ENCODE measurements around the gene B4GALT2.

The B4GALT2 gene

DNA sequence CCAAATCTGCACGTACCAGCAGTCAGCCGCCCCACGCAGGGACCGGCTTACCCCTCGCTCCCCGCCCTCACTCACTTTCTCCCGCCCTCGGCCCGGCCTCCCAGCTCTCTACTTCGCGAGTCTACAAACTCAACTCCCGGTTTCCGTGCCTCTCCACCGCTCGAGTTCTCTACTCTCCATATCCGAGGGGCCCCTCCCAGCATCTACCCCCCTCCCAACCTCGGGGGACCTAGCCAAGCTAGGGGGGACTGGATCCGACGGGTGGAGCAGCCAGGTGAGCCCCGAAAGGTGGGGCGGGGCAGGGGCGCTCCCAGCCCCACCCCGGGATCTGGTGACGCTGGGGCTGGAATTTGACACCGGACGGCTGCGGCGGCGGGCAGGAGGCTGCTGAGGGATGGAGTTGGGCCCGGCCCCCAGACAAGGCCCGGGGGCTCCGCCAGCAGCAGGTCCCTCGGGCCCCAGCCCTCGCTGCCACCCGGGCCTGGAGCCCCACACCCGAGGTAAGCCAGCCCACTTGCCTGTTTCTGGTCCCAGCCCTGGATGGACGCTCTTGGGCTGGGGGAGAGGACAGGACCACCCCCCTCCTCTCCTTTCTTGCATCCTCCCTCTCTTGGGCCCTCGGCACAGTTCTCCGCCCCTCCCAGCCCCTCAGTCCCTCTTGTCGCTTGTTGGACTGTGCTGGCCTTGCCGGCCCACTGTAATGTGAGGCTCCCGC lies 45.5 kb upstream of the B4GALT2 start, which contains the start of gene ARTN:
Gene ARTN, plus strand, starts transcription at position 416 of the 715 bp plus-strand sequence. CDS start 1,856 bp downstream, outside the sequence.
- TF ChIP-seq, protein P1, sequence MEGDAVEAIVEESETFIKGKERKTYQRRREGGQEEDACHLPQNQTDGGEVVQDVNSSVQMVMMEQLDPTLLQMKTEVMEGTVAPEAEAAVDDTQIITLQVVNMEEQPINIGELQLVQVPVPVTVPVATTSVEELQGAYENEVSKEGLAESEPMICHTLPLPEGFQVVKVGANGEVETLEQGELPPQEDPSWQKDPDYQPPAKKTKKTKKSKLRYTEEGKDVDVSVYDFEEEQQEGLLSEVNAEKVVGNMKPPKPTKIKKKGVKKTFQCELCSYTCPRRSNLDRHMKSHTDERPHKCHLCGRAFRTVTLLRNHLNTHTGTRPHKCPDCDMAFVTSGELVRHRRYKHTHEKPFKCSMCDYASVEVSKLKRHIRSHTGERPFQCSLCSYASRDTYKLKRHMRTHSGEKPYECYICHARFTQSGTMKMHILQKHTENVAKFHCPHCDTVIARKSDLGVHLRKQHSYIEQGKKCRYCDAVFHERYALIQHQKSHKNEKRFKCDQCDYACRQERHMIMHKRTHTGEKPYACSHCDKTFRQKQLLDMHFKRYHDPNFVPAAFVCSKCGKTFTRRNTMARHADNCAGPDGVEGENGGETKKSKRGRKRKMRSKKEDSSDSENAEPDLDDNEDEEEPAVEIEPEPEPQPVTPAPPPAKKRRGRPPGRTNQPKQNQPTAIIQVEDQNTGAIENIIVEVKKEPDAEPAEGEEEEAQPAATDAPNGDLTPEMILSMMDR (IDR thresholded peaks at IDR 0.05; ENCODE audit: unreplicated experiment in 3 of 3), result no peak
- peaks cover 40% of the 10 kb centered on the region for H3K27me3 Mint-ChIP-seq (ENCODE audit: low read depth)
- peak within 1 kb of the TSS; percentile 68 to 80 (median 79) for H3K4me3 Mint-ChIP-seq
- no peaks in the 10 kb centered on the region for H3K36me3 Mint-ChIP-seq (ENCODE audit: low read depth)
- peaks cover 16% of the 10 kb centered on the region for H3K4me1 Mint-ChIP-seq
- H3K9me3 Mint-ChIP-seq, result no peaks in the 10 kb centered on the region
- H3K27ac Mint-ChIP-seq, result peak within 1 kb of the TSS in 2 of 3 experiments; percentile 17 to 55

DNA sequence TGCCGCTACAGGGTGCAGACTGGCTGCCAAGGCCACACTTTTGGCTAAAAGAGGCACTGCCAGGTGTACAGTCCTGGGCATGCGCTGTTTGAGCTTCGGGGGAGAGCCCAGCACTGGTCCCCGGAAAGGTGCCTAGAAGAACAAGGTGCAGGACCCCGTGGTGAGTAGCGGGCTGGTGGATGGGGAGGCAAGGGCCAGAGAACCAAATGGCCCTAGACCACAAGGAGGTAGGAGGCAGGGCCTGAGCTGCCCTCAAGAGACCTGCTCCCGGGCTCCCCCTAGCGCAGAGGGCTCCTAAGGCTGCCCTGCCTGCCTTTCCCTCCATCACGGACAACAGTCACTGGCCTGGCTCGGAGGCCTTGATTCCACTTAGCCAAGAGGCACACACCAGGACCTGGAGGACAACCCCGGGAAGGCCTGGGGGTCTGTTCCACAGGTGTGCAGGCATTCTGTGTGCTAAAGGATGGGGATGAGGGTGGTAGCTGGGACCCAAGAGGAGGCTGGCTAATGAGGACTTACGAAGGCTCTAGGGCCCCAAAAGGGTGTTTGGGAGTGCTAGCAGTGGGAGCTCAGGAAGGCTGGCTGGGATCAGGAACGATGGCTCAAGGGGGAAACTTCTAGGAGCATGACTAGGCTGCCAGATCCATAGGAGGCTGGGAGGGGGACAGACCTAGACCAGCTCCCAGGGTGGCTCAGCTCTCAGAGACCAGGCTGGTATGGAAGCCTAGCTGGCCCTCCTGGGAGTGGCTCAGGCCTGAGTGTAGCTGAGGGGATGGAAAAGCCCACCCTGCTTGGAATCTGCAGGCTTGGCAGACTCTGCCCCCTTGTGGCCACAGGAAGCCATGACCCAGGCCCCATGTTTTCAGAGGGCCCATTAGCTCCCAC lies 44.7 kb upstream of the B4GALT2 start:
- Mint-ChIP-seq H3K4me3 (peak overlapping the region; percentile 63 to 80 (median 72)), H3K27ac (peak overlapping the region in 2 of 3 experiments; percentile 17 to 55), H3K4me1 (peaks cover 16% of the 10 kb centered on the region), H3K9me3 (no peaks in the 10 kb centered on the region), H3K27me3 (ENCODE audit: low read depth) (peaks cover 45% of the 10 kb centered on the region), H3K36me3 (ENCODE audit: low read depth) (no peaks in the 10 kb centered on the region)
- TF ChIP-seq, protein P1 (IDR thresholded peaks at IDR 0.05; ENCODE audit: unreplicated experiment in 3 of 3), result peak; percentile 90 to 93 (median 90)

DNA sequence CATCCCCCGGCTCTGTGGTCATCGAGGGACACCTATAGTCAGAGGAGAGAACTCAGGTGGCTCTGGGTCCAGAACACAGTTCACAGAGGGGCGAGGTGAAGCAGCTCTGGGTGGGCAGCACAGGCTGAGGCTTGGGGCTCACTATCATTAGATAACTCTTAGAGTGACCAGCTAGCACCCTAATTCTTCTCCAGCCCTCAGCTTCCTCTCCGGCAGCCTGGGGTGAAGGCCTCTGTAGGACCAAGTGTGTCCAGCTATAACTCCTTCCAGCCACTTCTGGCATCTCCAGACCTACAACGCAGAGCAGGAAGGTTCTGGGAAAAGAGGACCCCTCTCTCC lies 44.1 kb upstream of the B4GALT2 start:
- Mint-ChIP-seq H3K9me3 (no peaks in the 10 kb centered on the region), H3K36me3 (ENCODE audit: low read depth) (no peaks in the 10 kb centered on the region), H3K4me1 (peaks cover 16% of the 10 kb centered on the region), H3K27ac (peak overlapping the region in 1 of 3 experiments; percentile 55), H3K27me3 (ENCODE audit: low read depth) (peaks cover 47% of the 10 kb centered on the region), H3K4me3 (peak overlapping the region; percentile 63 to 80 (median 72))
- TF ChIP-seq, protein P1 (IDR thresholded peaks at IDR 0.05; ENCODE audit: unreplicated experiment in 3 of 3), result peak in 1 of 3 experiments; percentile 41

DNA sequence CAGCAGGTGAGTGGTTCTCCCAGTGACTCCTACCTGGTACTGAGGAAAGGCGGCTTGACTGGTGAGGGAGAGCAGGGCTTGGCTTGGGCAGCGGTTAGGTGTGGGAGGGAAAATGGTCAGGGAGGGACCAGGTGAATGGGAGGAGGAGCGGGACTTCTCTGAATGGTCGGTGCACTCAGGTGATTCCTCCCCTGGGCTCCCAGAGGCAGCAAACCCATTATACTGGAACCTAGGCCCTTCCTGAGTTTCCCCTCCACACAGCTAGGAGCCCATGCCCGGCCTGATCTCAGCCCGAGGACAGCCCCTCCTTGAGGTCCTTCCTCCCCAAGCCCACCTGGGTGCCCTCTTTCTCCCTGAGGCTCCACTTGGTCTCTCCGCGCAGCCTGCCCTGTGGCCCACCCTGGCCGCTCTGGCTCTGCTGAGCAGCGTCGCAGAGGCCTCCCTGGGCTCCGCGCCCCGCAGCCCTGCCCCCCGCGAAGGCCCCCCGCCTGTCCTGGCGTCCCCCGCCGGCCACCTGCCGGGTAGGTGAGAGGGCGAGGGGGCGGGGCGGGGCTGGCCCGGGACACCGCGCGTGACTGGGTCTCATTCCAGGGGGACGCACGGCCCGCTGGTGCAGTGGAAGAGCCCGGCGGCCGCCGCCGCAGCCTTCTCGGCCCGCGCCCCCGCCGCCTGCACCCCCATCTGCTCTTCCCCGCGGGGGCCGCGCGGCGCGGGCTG lies 43.1 kb upstream of the B4GALT2 start:
- peaks cover 50% of the 10 kb centered on the region for H3K27me3 Mint-ChIP-seq (ENCODE audit: low read depth)
- H3K36me3 Mint-ChIP-seq (ENCODE audit: low read depth), result no peaks in the 10 kb centered on the region
- H3K9me3 Mint-ChIP-seq, result no peaks in the 10 kb centered on the region
- H3K27ac Mint-ChIP-seq, result peak overlapping the region in 1 of 3 experiments; percentile 69
- H3K4me3 Mint-ChIP-seq, result peak overlapping the region; percentile 63 to 80 (median 72)
- H3K4me1 Mint-ChIP-seq, result peaks cover 16% of the 10 kb centered on the region
- TF ChIP-seq, protein P1 (IDR thresholded peaks at IDR 0.05; ENCODE audit: unreplicated experiment in 3 of 3), result no peak

DNA sequence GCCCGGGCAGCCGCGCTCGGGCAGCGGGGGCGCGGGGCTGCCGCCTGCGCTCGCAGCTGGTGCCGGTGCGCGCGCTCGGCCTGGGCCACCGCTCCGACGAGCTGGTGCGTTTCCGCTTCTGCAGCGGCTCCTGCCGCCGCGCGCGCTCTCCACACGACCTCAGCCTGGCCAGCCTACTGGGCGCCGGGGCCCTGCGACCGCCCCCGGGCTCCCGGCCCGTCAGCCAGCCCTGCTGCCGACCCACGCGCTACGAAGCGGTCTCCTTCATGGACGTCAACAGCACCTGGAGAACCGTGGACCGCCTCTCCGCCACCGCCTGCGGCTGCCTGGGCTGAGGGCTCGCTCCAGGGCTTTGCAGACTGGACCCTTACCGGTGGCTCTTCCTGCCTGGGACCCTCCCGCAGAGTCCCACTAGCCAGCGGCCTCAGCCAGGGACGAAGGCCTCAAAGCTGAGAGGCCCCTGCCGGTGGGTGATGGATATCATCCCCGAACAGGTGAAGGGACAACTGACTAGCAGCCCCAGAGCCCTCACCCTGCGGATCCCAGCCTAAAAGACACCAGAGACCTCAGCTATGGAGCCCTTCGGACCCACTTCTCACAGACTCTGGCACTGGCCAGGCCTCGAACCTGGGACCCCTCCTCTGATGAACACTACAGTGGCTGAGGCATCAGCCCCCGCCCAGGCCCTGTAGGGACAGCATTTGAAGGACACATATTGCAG lies 42.4 kb upstream of the B4GALT2 start:
- H3K27ac Mint-ChIP-seq, result peak overlapping the region in 1 of 3 experiments; percentile 86
- peaks cover 16% of the 10 kb centered on the region for H3K4me1 Mint-ChIP-seq
- no peaks in the 10 kb centered on the region for H3K9me3 Mint-ChIP-seq
- TF ChIP-seq, protein P1 (IDR thresholded peaks at IDR 0.05; ENCODE audit: unreplicated experiment in 3 of 3), result no peak
- H3K27me3 Mint-ChIP-seq (ENCODE audit: low read depth), result peaks cover 50% of the 10 kb centered on the region
- H3K4me3 Mint-ChIP-seq, result peak overlapping the region; percentile 70 to 81 (median 80)
- no peaks in the 10 kb centered on the region for H3K36me3 Mint-ChIP-seq (ENCODE audit: low read depth)
